SK-N-SH treated with all-trans-retinoic acid at 6 μM for 48 hours (cell line): ENCODE results near the gene UGT1A5.

Source experiments
- ATAC-seq: fragments of 200-7000 bp; cut with Tn5 transposase; 3 replicates; pipeline ENCODE4 v1.9.1; 2020; ENCODE audit warnings: mild to moderate bottlenecking, moderate library complexity
- ARNTL ChIP-seq: fragments of 450-650 bp; formaldehyde crosslinking; IDR thresholded peaks from 2 replicates; pipeline ENCODE4 v1.5.0; 2020; ENCODE audit warnings: low read depth, mild to moderate bottlenecking, moderate library complexity, borderline replicate concordance
- BACH2 ChIP-seq: fragments of 250-450 bp; sonication (Bioruptor Pico); IDR thresholded peaks from 2 replicates; pipeline ENCODE4 v1.9.0; 2021; ENCODE audit warnings: mild to moderate bottlenecking, borderline replicate concordance
- CREB5 ChIP-seq: fragments of 250-450 bp; sonication (Bioruptor Pico); IDR thresholded peaks from 2 replicates; pipeline ENCODE4 v1.5.1; 2020; ENCODE audit warnings: low read depth, mild to moderate bottlenecking, moderate library complexity
- CSDC2 ChIP-seq: fragments of 250-450 bp; sonication (Bioruptor Pico); IDR thresholded peaks from 2 replicates; pipeline ENCODE4 v1.5.0; 2020; ENCODE audit warnings: mild to moderate bottlenecking, moderate library complexity
- CSRNP3 ChIP-seq: fragments of 250-450 bp; sonication (Bioruptor Pico); IDR thresholded peaks from 2 replicates; pipeline ENCODE4 v1.5.1; 2021; ENCODE audit warnings: mild to moderate bottlenecking, moderate library complexity
- ESRRG ChIP-seq: fragments of 250-450 bp; sonication (Bioruptor Pico); IDR thresholded peaks from 2 replicates; pipeline ENCODE4 v1.6.1; 2021; ENCODE audit warnings: mild to moderate bottlenecking
- GLIS3 ChIP-seq: fragments of 250-450 bp; sonication (Bioruptor Pico); IDR thresholded peaks from 2 replicates; pipeline ENCODE4 v1.5.0; 2020; ENCODE audit warnings: mild to moderate bottlenecking, moderate library complexity
- ISL1 ChIP-seq: fragments of 250-450 bp; sonication (Bioruptor Pico); IDR thresholded peaks from 2 replicates; pipeline ENCODE4 v2.1.2; 2022; ENCODE audit warnings: mild to moderate bottlenecking, moderate library complexity
- OSR1 ChIP-seq: fragments of 250-450 bp; sonication (Bioruptor Pico); IDR thresholded peaks from 2 replicates; pipeline ENCODE4 v1.8.0; 2022; ENCODE audit warnings: moderate library complexity, mild to moderate bottlenecking, inconsistent platforms
- PATZ1 ChIP-seq: fragments of 250-450 bp; sonication (Bioruptor Pico); IDR thresholded peaks from 2 replicates; pipeline ENCODE4 v1.8.0; 2020; ENCODE audit warnings: mild to moderate bottlenecking, moderate library complexity, borderline replicate concordance
- POU6F1 ChIP-seq: fragments of 250-450 bp; sonication (Bioruptor Pico); IDR thresholded peaks from 2 replicates; pipeline ENCODE4 v1.8.0; 2021; ENCODE audit warnings: low read depth, mild to moderate bottlenecking, moderate library complexity, borderline replicate concordance
- RARB ChIP-seq: fragments of 250-450 bp; sonication (Bioruptor Pico); IDR thresholded peaks from 2 replicates; pipeline ENCODE4 v1.8.0; 2021; ENCODE audit warnings: mild to moderate bottlenecking, moderate library complexity
- SNAI2 ChIP-seq: fragments of 250-450 bp; sonication (Bioruptor Pico); IDR thresholded peaks from 2 replicates; pipeline ENCODE4 v1.5.0; 2020; ENCODE audit warnings: mild to moderate bottlenecking, moderate library complexity
- TCF4 ChIP-seq: fragments of 250-450 bp; sonication (Bioruptor Pico); IDR thresholded peaks from 2 replicates; pipeline ENCODE4 v1.8.0; 2021; ENCODE audit warnings: mild to moderate bottlenecking, moderate library complexity, borderline replicate concordance
- TOX ChIP-seq: fragments of 250-450 bp; sonication (Bioruptor Pico); IDR thresholded peaks from 2 replicates; pipeline ENCODE4 v1.8.0; 2021; ENCODE audit warnings: mild to moderate bottlenecking, moderate library complexity, borderline replicate concordance
- TSHZ2 ChIP-seq: fragments of 250-450 bp; sonication (Bioruptor Pico); IDR thresholded peaks from 2 replicates; pipeline ENCODE4 v1.5.0; 2020; ENCODE audit warnings: mild to moderate bottlenecking, moderate library complexity
- ZC3H10 ChIP-seq: fragments of 250-450 bp; sonication (Bioruptor Pico); IDR thresholded peaks from 2 replicates; pipeline ENCODE4 v1.5.1; 2021; ENCODE audit warnings: mild to moderate bottlenecking, moderate library complexity
- ZFP3 ChIP-seq: fragments of 250-450 bp; sonication (Bioruptor Pico); IDR thresholded peaks from 2 replicates; pipeline ENCODE4 v1.5.0; 2020; ENCODE audit warnings: mild to moderate bottlenecking, moderate library complexity
- ZFP30 ChIP-seq: fragments of 450-650 bp; formaldehyde crosslinking; IDR thresholded peaks from 2 replicates; pipeline ENCODE4 v1.5.0; 2022; ENCODE audit warnings: mild to moderate bottlenecking, moderate library complexity
- ZNF565 ChIP-seq: fragments of 450-650 bp; formaldehyde crosslinking; conservative IDR thresholded peaks from 2 replicates; pipeline ENCODE4 v1.5.0; 2020; ENCODE audit warnings: low read depth, mild to moderate bottlenecking, moderate library complexity
- ZNF70 ChIP-seq: fragments of 450-650 bp; formaldehyde crosslinking; IDR thresholded peaks from 2 replicates; pipeline ENCODE4 v1.5.0; 2020; ENCODE audit warnings: mild to moderate bottlenecking, moderate library complexity

Gene UGT1A5

GRCh38 chr2:233772153-233772552 is 59.4 kb downstream of the UGT1A5 start:
- TF ChIP-seq TCF4 (CRISPR knock-in tag) (no peak), OSR1 (CRISPR knock-in tag) (no peak), POU6F1 (no peak), RARB (CRISPR knock-in tag) (no peak), GLIS3 (CRISPR knock-in tag) (no peak), ESRRG (CRISPR knock-in tag) (no peak), SNAI2 (no peak), ZFP30 (no peak), ZFP3 (no peak), PATZ1 (no peak), TOX (CRISPR knock-in tag) (no peak), CREB5 (no peak), CSDC2 (CRISPR knock-in tag) (no peak), ISL1 (CRISPR knock-in tag) (no peak), ZC3H10 (CRISPR knock-in tag) (no peak), ARNTL (CRISPR knock-in tag) (no peak), TSHZ2 (CRISPR knock-in tag) (no peak), ZNF565 (CRISPR knock-in tag) (no peak)
- no peak for ATAC-seq

GRCh38 chr2:233772583-233772982 is 59.9 kb downstream of the UGT1A5 start:
- ATAC-seq, result no peak

GRCh38 chr2:233773854-233774253 is 61.1 kb downstream of the UGT1A5 start:
- ATAC-seq, result no peak
- TF ChIP-seq POU6F1 (no peak), SNAI2 (no peak), PATZ1 (no peak), RARB (CRISPR knock-in tag) (no peak), BACH2 (no peak), ZC3H10 (CRISPR knock-in tag) (no peak), ESRRG (CRISPR knock-in tag) (no peak), CSRNP3 (no peak), CSDC2 (CRISPR knock-in tag) (no peak), ZNF70 (CRISPR knock-in tag) (no peak)
- TF ChIP-seq, all 23 proteins: peak for 0

More at GRCh38 chr2:233772583-233772982, 59.9 kb downstream of the UGT1A5 start:
- TF ChIP-seq TCF4 (CRISPR knock-in tag) (no peak), OSR1 (CRISPR knock-in tag) (no peak)
